HEK293 (cell line): ENCODE data around the gene DIP2A.

Experiments
- CTCF ChIP-seq: fragments of 450-650 bp; formaldehyde crosslinking; IDR thresholded peaks from 2 replicates; pipeline ENCODE4 v1.5.1; 2016; ENCODE audit warnings: missing biosample characterization, missing genetic modification characterization
- TSHZ1 ChIP-seq: fragments of 450-650 bp; formaldehyde crosslinking; IDR thresholded peaks from 2 replicates; pipeline ENCODE4 v1.5.1; 2016; ENCODE audit warnings: missing biosample characterization, missing genetic modification characterization, borderline replicate concordance
- ZFP3 ChIP-seq: fragments of 450-650 bp; formaldehyde crosslinking; IDR thresholded peaks from 2 replicates; pipeline ENCODE4 v1.5.1; 2016; ENCODE audit warnings: low read depth, missing biosample characterization, missing genetic modification characterization
- ZNF391 ChIP-seq: fragments of 450-650 bp; formaldehyde crosslinking; IDR thresholded peaks from 2 replicates; pipeline ENCODE4 v1.5.1; 2016; ENCODE audit warnings: low read depth, missing biosample characterization, missing genetic modification characterization, borderline replicate concordance
- ZNF626 ChIP-seq: fragments of 450-650 bp; sonication (Bioruptor Pico); formaldehyde crosslinking; IDR thresholded peaks from 2 replicates; pipeline ENCODE4 v1.5.1; 2018; ENCODE audit warnings: missing biosample characterization, missing genetic modification characterization, inconsistent platforms
- ZNF670 ChIP-seq: fragments of 450-650 bp; formaldehyde crosslinking; IDR thresholded peaks from 2 replicates; pipeline ENCODE4 v1.5.1; 2016; ENCODE audit warnings: missing biosample characterization, missing genetic modification characterization, low read depth
- ZNF76 ChIP-seq: fragments of 450-650 bp; formaldehyde crosslinking; IDR thresholded peaks from 2 replicates; pipeline ENCODE4; 2016; ENCODE audit warnings: low read depth, missing biosample characterization, missing genetic modification characterization, borderline replicate concordance
- ZSCAN23 ChIP-seq: fragments of 450-650 bp; formaldehyde crosslinking; IDR thresholded peaks from 2 replicates; pipeline ENCODE4 v1.5.1; 2016; ENCODE audit warnings: missing biosample characterization, missing genetic modification characterization

GRCh38 chr21:46543306-46543705, 84.6 kb downstream of the DIP2A start:
- TF ChIP-seq ZFP3 (tag by site-specific recombination) (no peak), ZNF76 (tag by site-specific recombination) (no peak), CTCF (tag by site-specific recombination) (no peak), ZNF391 (tag by site-specific recombination) (no peak), ZNF626 (no peak), ZNF670 (tag by site-specific recombination) (no peak), ZSCAN23 (no peak), TSHZ1 (tag by site-specific recombination) (no peak)
